HepG2 (cell line): ENCODE results near the gene PCLO. TPM values are rescaled to one million over a fixed set of nuclear protein-coding genes. Genes with fewer than 3 reads are reported as not detected.

Source experiments
- ATAC-seq: fragments of 200-7000 bp; cut with Tn5 transposase; 3 replicates; pipeline ENCODE4 v1.9.1; 2020; ENCODE audit warnings: mild to moderate bottlenecking, moderate library complexity
- BruUV-seq: library from RNA; stranded (reverse); fragments of 400-500 nt; replicated peaks from 2 replicates; lab custom pipeline; 2021; lab: Mats Ljungman, UMichigan
- CTCF ChIA-PET: fragments of 300-600 bp; formaldehyde crosslinking; extraction: SDS; loops from one replicate; lab custom pipeline; 2021; ENCODE audit warnings: low total read pairs, inconsistent platforms, low intra/inter-chr PET ratio; lab: Yijun Ruan, JAX
- POLR2A ChIA-PET: fragments of 350-600 bp; sonication (Branson Sonifier 250); formaldehyde crosslinking; loops from one replicate; lab custom pipeline; 2020; ENCODE audit warnings: antibody characterized with exemption, inconsistent platforms; lab: Yijun Ruan, JAX
- DNase-seq: peaks from one replicate; pipeline ENCODE4 v3.0.0-alpha.2; 2015; ENCODE audit warnings: low spot score
- FAIRE-seq: peaks from 3 replicates; lab custom pipeline; 2011; peaks lifted over from hg19 to GRCh38; lab: Jason Lieb, UNC
- H2AFZ ChIP-seq: one replicate; pipeline ENCODE4 v1.6.1; 2011; ENCODE audit warnings: low read length, inconsistent platforms
- H3K27ac ChIP-seq: fragments of 300-600 bp; 3 replicates; pipeline ENCODE4 v1.8.0; 2011; ENCODE audit warnings: mixed run types, mild to moderate bottlenecking, mixed read lengths, low read length, inconsistent platforms; ENCODE audit not compliant: insufficient read depth; ENCODE audit errors: extremely low read length
- H3K27me3 ChIP-seq, 2 experiments: fragments of 200-600 bp in 1 of 2; 2 replicates in 1 of 2; 3 replicates in 1 of 2; pipeline versions ENCODE4 v1.6.0 to v1.8.0; 2011; ENCODE audit warnings: low read length in 2 of 2, mild to moderate bottlenecking in 2 of 2, moderate library complexity in 2 of 2, inconsistent platforms in 1 of 2; ENCODE audit not compliant: insufficient read depth in 2 of 2, control insufficient read depth in 1 of 2
- H3K36me3 ChIP-seq, 2 experiments: fragments of 200-600 bp in 1 of 2; replicated peaks in 1 of 2; 2 replicates in 1 of 2; 3 replicates in 1 of 2; pipeline versions ENCODE4 v1.5.1 to v1.8.0; 2011; ENCODE audit warnings: low read length in 2 of 2, inconsistent platforms in 1 of 2; ENCODE audit not compliant: insufficient read depth in 2 of 2, control insufficient read depth in 1 of 2
- H3K4me1 ChIP-seq: 2 replicates; pipeline ENCODE4 v1.5.1; 2012; ENCODE audit warnings: low read length, inconsistent platforms; ENCODE audit not compliant: insufficient read depth
- H3K4me2 ChIP-seq: 2 replicates; pipeline ENCODE4 v1.6.0; 2011; ENCODE audit warnings: low read depth, low read length, inconsistent platforms
- H3K4me3 ChIP-seq, 3 experiments: fragments of 200-600 bp in 1 of 3; sonication (generic), shearing (Covaris generic) in 1 of 3; replicated peaks in 1 of 3; 2 replicates each; pipeline ENCODE4 v1.5.1; 2011 to 2016; ENCODE audit warnings: low read length in 3 of 3, inconsistent platforms in 2 of 3, low read depth in 2 of 3, mild to moderate bottlenecking in 2 of 3, control low read depth in 1 of 3, mixed read lengths in 1 of 3; ENCODE audit not compliant: insufficient read depth in 1 of 3
- H3K79me2 ChIP-seq: one replicate; pipeline ENCODE4 v1.6.1; 2011; ENCODE audit warnings: low read length, inconsistent platforms; ENCODE audit not compliant: insufficient read depth
- H3K9ac ChIP-seq: 2 replicates; pipeline ENCODE4 v1.6.0; 2011; ENCODE audit warnings: mild to moderate bottlenecking, low read depth, low read length, inconsistent platforms; ENCODE audit not compliant: insufficient read depth
- H3K9me3 ChIP-seq: 2 replicates; pipeline ENCODE4 v1.5.1; 2012; ENCODE audit warnings: mild to moderate bottlenecking, low read length
- H4K20me1 ChIP-seq: 2 replicates; pipeline ENCODE4 v1.6.0; 2011; ENCODE audit warnings: inconsistent platforms, mild to moderate bottlenecking, low read length, moderate library complexity; ENCODE audit not compliant: insufficient read depth
- MED8 ChIP-seq: sonication (generic); formaldehyde crosslinking; IDR thresholded peaks from 2 replicates; pipeline ENCODE4 v1.8.1; 2023; ENCODE audit warnings: mild to moderate bottlenecking, missing genetic modification reagents; ENCODE audit not compliant: insufficient replicate concordance
- NPAS2 ChIP-seq: sonication (generic); formaldehyde crosslinking; IDR thresholded peaks from 2 replicates; pipeline ENCODE4 v1.8.0; 2022; ENCODE audit warnings: mild to moderate bottlenecking, missing genetic modification reagents, borderline replicate concordance
- SOX13 ChIP-seq, 3 experiments: fragments of 450-650 bp in 1 of 3; sonication (generic) in 1 of 3; formaldehyde crosslinking in 1 of 3; IDR thresholded peaks in 2 of 3; conservative IDR thresholded peaks in 1 of 3; 2 replicates each; pipeline versions ENCODE4 v1.5.0 to v1.6.1; 2016 to 2020; ENCODE audit warnings: antibody characterized with exemption in 1 of 3, mild to moderate bottlenecking in 1 of 3, missing compliant biosample characterization in 1 of 3, missing genetic modification reagents in 1 of 3, moderate library complexity in 1 of 3
- ZBTB42 ChIP-seq: sonication (generic); formaldehyde crosslinking; IDR thresholded peaks from 2 replicates; pipeline ENCODE4 v1.5.0; 2020; ENCODE audit warnings: mild to moderate bottlenecking, missing genetic modification reagents
- ZNF318 ChIP-seq: sonication (generic); formaldehyde crosslinking; IDR thresholded peaks from 2 replicates; pipeline ENCODE4 v1.4.0; 2020; ENCODE audit warnings: mild to moderate bottlenecking, missing genetic modification reagents
- ZNF660 ChIP-seq: sonication (generic); formaldehyde crosslinking; IDR thresholded peaks from 2 replicates; pipeline ENCODE4 v1.5.1; 2020; ENCODE audit warnings: mild to moderate bottlenecking, low read depth, missing genetic modification reagents, borderline replicate concordance
- WGBS: methylation state at CpG from one replicate; pipeline ENCODE4 v1.1.6; 2017; ENCODE audit warnings: low lambda C conversion rate; 5-methylcytosine and 5-hydroxymethylcytosine counted together
- in situ Hi-C: cut with HindIII; loops from 2 replicates; pipeline ENCODE4 v1.10.0; 2017; ENCODE audit warnings: low pct_unique_long_range_greater_than_20kb; ENCODE audit not compliant: extremely low pct_ligation_motif_present
- intact Hi-C: fragments of 100-400 bp; cut with micrococcal nuclease; formaldehyde crosslinking; loops from one replicate; pipeline ENCODE4 v1.10.0; 2022; ENCODE audit not compliant: unreplicated experiment
- polyA plus RNA-seq, 8 experiments: library from polyadenylated mRNA; depleted of rRNA in 3 of 8; stranded (reverse) in 7 of 8; unstranded in 1 of 8; fragments of >200 nt; fragmentation: Illumina TruSeq in 4 of 8; extraction: Trizol in 4 of 8; gene quantifications; 2 replicates each; pipeline versions ENCODE4 v1.2.1 to v1.2.3, GENCODE V29; 2011 to 2016; ENCODE audit warnings: low read depth in 4 of 8, missing spikeins in 1 of 8, mixed read lengths in 1 of 8; ENCODE audit not compliant: insufficient read depth in 1 of 8
- total RNA-seq, 5 experiments: library from RNA; depleted of rRNA; stranded (reverse); fragments of >200 nt; fragmentation: Illumina TruSeq; extraction: Trizol; gene quantifications; 2 replicates each; pipeline ENCODE4 v1.2.3, GENCODE V29; 2016; ENCODE audit warnings: low read depth in 1 of 5

The PCLO gene
- total and polyA plus RNA-seq, 2 of the 13 experiments (the other 11 are each of a cell fraction or from before 2014, with no cell fraction given), result 0.07 to 0.29 TPM

- FAIRE-seq (no peak), DNase-seq (no peak), ATAC-seq (no peak)
- Histone ChIP-seq H3K79me2 (no peaks in the 10 kb centered on the region), H4K20me1 (0 out of 2 replicates have a peak, but pooled peaks cover 2% of the 10 kb centered on the region), H3K4me3 (no peak overlapping the region), H2AFZ (no peak overlapping the region), H3K36me3 (no peaks in the 10 kb centered on the region), H3K9ac (no peak overlapping the region), H3K4me1 (no peaks in the 10 kb centered on the region), H3K9me3 (no peaks in the 10 kb centered on the region), H3K27me3 (no peaks in the 10 kb centered on the region), H3K27ac (no peak overlapping the region), H3K4me2 (no peak overlapping the region)
- WGBS, result 0% methylated on average over 1 of the region's 1 CpG
- no peak for TF ChIP-seq NPAS2 (CRISPR knock-in tag)
- TF ChIP-seq SOX13 (IDR thresholded peaks at IDR 0.05), result no peak
- TF ChIP-seq SOX13 (CRISPR knock-in tag; conservative IDR thresholded peaks at IDR 0.05 in 1 of 2, IDR thresholded peaks at IDR 0.05 in 1 of 2), result no peak
- no peak for TF ChIP-seq ZNF660
- no peak for TF ChIP-seq ZBTB42 (CRISPR knock-in tag)
- no peak for TF ChIP-seq MED8 (CRISPR knock-in tag)
- no peak for TF ChIP-seq ZNF318 (CRISPR knock-in tag)
- BruUV-seq, result no TSS peak
- ChIA-PET CTCF (no interaction called here), POLR2A (no interaction called here)
- in situ Hi-C loops, result no loop called here
- intact Hi-C loops, result no loop called here
Measured at GRCh38 chr7:83038787-83039186, 123.9 kb downstream of the PCLO start.
